ENCODE results near the gene CORO1C. TPM values are rescaled to one million over a fixed set of nuclear protein-coding genes. Genes with fewer than 3 reads are reported as not detected.
A peak's percentile ranks its signal among the peaks of the same experiment; 100 is the strongest.
"Not testable (repeated sequence)": the region's sequence is repeated elsewhere in the genome, so short reads cannot be mapped to it uniquely, and the experiment has no call there.

CORO1C gene
- 76.4 TPM for total RNA-seq
- long read RNA-seq, transcript CORO1C-201 (11 exons, 3,892 nt), result major isoform, 5 of 8 reads
- long read RNA-seq, partial matches to known transcripts, result 0 of 8 reads
- long read RNA-seq, other reads (novel, unspliced or antisense), result 3 of 8 reads

DNA sequence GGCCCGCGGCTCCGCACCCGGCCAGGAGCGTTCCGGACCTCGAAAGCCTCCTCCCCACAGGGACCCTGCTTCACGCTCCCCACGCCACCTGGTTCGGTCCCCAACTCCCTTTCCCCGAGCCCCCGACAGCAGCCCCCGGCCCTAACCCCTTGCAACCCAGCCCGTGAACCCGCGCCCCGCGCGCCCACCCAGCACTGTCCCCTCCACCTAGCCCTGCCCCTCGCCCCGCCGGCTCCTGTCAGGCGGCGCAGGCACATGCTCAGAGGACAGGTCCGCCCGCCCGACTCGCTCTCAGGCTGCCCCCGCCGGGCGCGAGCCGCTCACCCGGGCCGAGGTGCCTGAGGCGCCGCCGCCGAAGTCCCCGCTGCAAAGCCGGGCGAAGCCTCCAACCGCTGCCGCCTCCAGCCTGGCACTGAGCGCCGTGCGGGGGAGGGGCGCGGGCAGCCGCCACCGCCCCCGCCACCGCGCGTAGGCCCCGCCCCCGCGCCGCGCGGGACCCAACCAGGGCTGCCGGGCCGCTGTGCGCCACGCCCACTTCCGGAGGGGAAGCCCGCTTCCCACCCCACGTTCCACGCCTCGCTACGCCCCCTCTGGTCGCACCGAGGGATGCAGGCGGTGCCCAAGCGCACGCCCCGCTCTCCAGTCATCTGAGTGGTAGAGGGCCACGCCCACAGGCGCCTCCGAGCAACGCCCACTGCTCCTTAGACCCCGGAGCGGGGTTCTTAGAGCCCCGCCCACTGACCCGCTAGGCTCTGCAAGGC is at the start of gene CORO1C:
TSS of gene CORO1C (minus strand) at position 414 of the 761 bp plus-strand sequence. CDS start 30,200 bp downstream, outside the sequence.
- intact Hi-C loops (cut with DNase I), result loop anchor here (2.0 to 5.0 kb wide), 7 partner anchors 40 to 170 kb away; partner anchors contain the start of gene SART3
- ATAC-seq (peak; percentile 90), DNase-seq (ENCODE audit: missing footprints) (peak; percentile 98)

DNA sequence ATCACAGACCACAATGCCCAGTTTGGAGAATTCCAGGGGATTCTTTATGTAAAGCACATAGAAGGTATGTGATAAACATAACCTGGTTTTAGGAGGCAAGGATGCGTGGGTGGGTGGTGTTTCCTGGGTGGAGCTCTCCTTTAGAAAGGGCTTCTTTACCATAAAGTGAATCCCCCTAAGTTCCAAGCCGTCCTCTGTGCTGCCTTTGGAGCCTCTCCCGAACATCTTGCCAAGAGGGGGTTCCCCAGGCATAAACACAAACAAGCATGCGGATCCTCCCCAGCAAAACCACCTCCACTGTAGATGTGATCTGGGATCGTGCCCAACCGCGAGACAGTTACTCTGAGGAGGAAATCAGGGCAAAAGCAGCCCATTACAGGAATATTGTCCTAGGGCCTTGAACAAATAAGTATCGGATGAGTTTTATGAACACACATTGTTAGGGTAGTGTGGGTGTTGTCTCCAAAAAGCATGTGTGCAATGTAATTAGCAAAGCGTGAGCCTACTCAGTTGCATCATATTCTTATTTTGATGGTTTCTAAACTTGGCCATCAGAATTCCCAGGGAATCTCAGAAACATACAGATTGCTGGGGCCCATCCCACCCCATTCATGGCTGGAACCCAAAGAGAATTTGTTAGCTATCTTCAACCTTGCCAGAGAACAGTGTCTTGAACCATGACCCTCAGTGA is 48.8 kb upstream of the CORO1C start:
- intact Hi-C loops (cut with DNase I), result no loop called here
- DNase-seq (ENCODE audit: missing footprints) (no peak), ATAC-seq (peak; percentile 17)

DNA sequence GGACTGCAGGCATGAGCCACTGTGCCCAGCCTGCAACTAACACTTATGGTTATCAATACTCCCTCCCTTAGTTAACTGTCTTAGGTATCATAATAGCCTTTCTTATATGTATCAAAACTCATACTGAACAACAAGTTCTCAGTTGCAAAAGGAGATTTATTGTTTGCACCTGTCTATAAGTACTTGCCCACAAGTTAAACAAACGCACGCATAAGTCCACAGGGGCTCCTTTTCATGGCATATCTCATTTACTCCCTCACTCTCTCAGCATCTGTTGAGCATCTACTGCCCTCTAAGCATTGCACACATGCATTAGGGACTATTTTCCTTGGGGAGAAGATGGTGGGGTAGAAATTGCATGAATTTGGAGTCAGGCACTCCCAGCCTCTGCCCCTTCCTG is 46.7 kb upstream of the CORO1C start:
- DNase-seq (ENCODE audit: missing footprints), result no peak
- intact Hi-C loops (cut with DNase I), result no loop called here
- no peak for ATAC-seq

GRCh38 chr12:108777156-108777555 is 45.8 kb upstream of the CORO1C start:
- intact Hi-C loops (cut with DNase I), result no loop called here
- ATAC-seq (no peak), DNase-seq (ENCODE audit: missing footprints) (no peak)

DNA sequence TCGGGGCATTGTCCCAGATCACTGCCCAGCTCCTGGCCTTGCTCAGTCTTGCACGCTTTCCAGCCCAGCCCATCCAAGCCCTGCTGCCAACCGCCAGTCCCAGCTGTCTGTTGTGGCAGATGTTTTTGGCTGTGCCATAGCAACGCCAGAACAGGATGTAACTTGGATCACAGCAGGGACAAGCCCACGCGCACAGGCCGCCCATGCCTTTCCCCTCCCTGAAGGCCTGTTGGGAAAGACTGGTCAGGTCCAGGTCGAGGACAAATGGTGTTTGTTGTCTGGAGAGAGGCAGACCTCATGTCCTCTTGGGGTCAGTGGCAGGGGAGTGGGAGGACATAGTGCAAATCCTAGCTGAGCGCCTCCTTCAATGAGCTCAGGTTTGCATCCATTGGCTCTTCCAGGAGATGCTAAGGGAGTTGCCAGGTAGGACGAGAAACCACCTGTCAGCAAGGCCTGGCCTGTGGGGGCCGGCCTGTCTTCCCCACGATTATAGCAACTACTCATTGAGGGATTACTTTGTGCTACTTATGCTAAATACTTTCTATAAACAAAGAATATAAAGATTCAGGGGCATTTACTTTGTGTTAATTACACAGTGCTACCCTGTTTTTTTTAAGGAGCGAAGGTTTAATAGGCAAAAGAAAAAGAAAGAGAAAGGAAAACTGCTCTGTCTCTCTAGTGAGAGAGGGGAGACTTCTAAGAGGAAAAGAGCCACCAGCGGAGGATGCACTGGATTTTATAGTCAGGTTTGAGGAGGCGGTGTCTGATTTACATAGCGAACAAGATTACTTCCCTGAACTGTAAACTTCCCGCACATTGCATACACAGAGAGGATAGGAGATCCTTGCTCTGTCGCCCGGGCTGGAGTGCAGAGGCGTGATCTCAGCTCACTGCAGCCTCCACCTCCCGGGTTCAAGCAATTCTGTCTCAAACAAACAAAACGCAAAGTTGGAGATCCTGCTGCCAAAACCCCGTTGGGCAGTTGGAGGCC is 42.8 kb upstream of the CORO1C start:
- DNase-seq (ENCODE audit: missing footprints), result peak; percentile 90
- intact Hi-C loops (cut with DNase I), result loop anchor here (5.0 kb wide), 1 partner anchor 42 kb away; the partner anchor contains the start of gene CORO1C
- ATAC-seq, result peak; percentile 95

DNA sequence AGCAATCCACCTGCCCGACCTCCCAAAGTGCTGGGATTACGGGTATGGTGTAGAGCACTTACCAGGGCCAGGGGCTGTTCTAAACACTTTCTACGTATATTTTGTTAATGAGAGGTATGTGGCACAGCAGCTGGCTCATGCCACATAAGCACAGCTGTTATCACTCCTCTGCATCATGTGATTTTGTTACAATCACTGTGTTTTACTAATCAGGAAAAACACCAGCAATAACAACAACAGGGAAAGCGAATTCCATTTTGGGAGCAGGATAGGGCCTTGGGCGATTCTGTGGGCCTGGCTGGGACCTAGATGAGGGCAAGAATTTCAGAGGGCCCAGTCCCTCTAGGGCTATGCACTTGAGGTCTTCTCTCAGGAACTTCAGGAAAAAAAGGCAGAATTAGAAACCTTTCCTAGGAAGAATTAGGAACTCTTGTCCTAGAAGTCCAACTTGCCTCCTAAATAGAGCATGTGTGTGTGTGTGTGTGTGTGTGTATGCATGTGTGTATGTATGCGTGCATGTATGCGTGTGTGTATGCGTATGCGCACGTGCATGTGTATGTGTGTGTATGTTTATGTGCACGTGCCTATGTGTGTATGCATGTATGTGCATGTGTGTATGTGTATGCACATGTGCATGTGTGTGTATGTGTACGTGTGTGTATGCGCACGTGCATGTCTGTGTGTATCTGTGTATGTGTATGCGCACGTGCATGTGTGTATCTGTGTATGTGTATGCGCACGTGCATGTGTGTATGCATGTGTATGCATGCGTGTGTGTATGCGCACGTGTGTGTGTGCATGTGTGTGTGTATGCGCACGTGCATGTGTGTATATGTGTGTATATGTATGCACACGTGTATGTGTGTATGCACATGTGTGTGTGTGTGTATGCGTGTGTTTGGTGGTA is 41.8 kb upstream of the CORO1C start:
- peak; percentile 3 for ATAC-seq
- intact Hi-C loops (cut with DNase I), result loop anchor here (5.0 kb wide), 1 partner anchor 41 kb away; the partner anchor contains the start of gene CORO1C
- no peak for DNase-seq (ENCODE audit: missing footprints)

DNA sequence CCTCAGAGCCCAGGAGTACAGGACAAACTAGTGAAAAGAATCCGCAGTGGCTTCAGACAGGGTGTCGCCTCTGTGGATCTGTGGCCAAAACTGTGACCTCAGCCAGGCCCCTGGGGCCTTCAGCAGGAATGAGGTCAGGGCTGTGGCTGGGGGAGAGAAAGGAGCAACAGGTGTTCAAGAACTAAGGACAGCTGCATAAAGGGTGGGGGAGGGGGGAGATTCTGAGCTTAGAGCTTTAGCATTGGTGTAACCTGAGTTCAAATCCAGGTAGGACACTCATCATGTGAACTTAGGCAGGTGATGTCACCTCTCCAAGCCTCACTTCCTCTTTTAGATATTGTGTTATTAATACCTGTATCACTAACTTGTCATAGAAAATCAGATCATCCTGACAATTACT is 40.9 kb upstream of the CORO1C start:
- DNase-seq (ENCODE audit: missing footprints), result no peak
- intact Hi-C loops (cut with DNase I), result loop anchor here (5.0 kb wide), 1 partner anchor 40 kb away; the partner anchor contains the start of gene CORO1C

DNA sequence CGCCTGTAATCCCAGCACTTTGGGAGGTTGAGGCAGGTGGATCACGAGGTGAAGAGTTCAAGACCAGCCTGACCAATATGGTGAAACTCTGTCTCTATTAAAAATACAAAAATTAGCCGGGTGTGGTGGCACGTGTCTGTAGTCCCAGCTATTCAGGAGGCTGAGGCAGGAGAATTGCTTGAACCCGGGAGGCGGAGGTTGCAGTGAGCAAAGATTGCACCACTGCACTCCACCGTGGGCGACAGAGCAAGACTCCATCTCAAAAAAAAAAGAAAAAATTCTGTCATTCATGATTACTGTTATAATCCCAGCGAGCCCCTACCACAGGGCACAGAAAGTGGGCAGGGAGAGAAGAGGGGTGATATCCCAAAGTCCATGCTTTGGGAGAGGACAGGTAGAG is 40.5 kb upstream of the CORO1C start:
- intact Hi-C loops (cut with DNase I), result loop anchor here (5.0 kb wide), 1 partner anchor 40 kb away; the partner anchor contains the start of gene CORO1C
- DNase-seq (ENCODE audit: missing footprints), result not testable (repeated sequence)

More for the DNA sequence above, 40.9 kb upstream of the CORO1C start:
- ATAC-seq, result no peak

GRCh38 chr12:108770963-108771362 is 39.6 kb upstream of the CORO1C start:
- ATAC-seq, result no peak
- intact Hi-C loops (cut with DNase I), result loop anchor here (5.0 kb wide), 1 partner anchor 39 kb away; the partner anchor contains the start of gene CORO1C

More for the DNA sequence above, 40.5 kb upstream of the CORO1C start:
- ATAC-seq, result not testable (repeated sequence)

GRCh38 chr12:108770269-108770829 is 39.0 kb upstream of the CORO1C start:
- no peak for DNase-seq (ENCODE audit: missing footprints)
- intact Hi-C loops (cut with DNase I), result loop anchor here (5.0 kb wide), 1 partner anchor 38 kb away; the partner anchor contains the start of gene CORO1C
- no peak for ATAC-seq

More at GRCh38 chr12:108770963-108771362, 39.6 kb upstream of the CORO1C start:
- DNase-seq (ENCODE audit: missing footprints), result no peak

GRCh38 chr12:108768591-108769500 is 37.5 kb upstream of the CORO1C start:
- peak; percentile 41 for ATAC-seq
- DNase-seq (ENCODE audit: missing footprints), result peak; percentile 80
- intact Hi-C loops (cut with DNase I), result loop anchor here (2.0 kb wide), 1 partner anchor 34 kb away; no protein-coding TSS in a partner anchor

- intact Hi-C loops (cut with DNase I), result no loop called here
- no peak for ATAC-seq
- no peak for DNase-seq (ENCODE audit: missing footprints)
Observed at GRCh38 chr12:108766294-108766693, 35.0 kb upstream of the CORO1C start.

GRCh38 chr12:108765289-108765764 is 34.0 kb upstream of the CORO1C start:
- intact Hi-C loops (cut with DNase I), result no loop called here
- no peak for DNase-seq (ENCODE audit: missing footprints)
- ATAC-seq, result no peak

GRCh38 chr12:108764540-108765288 is 33.4 kb upstream of the CORO1C start:
- DNase-seq (ENCODE audit: missing footprints) (no peak), ATAC-seq (no peak)
- intact Hi-C loops (cut with DNase I), result no loop called here

DNA sequence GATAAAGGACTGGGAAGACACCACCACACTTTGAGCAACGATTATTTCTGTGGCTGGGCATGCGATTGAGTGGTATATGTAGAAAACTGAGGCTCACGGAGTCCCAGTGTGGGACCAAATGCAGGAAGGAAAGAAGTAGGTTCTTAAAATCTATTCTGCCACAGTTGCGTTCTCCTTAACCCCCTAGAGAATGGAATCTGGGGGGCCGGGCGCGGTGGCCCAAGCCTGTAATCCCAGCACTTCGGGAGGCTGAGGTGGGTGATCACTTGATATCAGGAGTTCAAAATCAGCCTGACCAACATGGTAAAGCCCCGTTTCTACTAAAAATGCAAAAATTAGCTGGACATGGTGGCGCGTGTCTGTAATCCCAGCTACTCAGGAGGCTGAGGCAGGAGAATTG is 29.9 kb upstream of the CORO1C start:
- DNase-seq (ENCODE audit: missing footprints) (no peak), ATAC-seq (no peak)
- intact Hi-C loops (cut with DNase I), result no loop called here
